Adrenal gland (tissue), 5 donors: ENCODE measurements around the gene PRTFDC1.

Experiments used
- POLR2A ChIP-seq, 2 donors: fragments of 450-650 bp; IDR thresholded peaks; one replicate each; pipeline ENCODE4 v1.6.1; 2017; ENCODE audit warnings: antibody characterized with exemption in 2 of 2, mild to moderate bottlenecking in 2 of 2, moderate library complexity in 1 of 2
- TF ChIP-seq, protein P1 (sequence below), 6 experiments: fragments of 450-650 bp in 4 of 6; fragments of 200-600 bp in 2 of 6; sonication (generic) in 1 of 6; IDR thresholded peaks; 1 replicate in 5 of 6; 2 replicates in 1 of 6; pipeline versions ENCODE4 v1.5.1 to v1.8.0; 2016 to 2021; ENCODE audit warnings: antibody characterized with exemption in 6 of 6, mild to moderate bottlenecking in 2 of 6, moderate library complexity in 1 of 6
- donor health status: DM: no; HTN: no; CAD: no.

GRCh38 chr10:24910574-24910973 is 41.8 kb downstream of the PRTFDC1 start:
- TF ChIP-seq, protein P1, sequence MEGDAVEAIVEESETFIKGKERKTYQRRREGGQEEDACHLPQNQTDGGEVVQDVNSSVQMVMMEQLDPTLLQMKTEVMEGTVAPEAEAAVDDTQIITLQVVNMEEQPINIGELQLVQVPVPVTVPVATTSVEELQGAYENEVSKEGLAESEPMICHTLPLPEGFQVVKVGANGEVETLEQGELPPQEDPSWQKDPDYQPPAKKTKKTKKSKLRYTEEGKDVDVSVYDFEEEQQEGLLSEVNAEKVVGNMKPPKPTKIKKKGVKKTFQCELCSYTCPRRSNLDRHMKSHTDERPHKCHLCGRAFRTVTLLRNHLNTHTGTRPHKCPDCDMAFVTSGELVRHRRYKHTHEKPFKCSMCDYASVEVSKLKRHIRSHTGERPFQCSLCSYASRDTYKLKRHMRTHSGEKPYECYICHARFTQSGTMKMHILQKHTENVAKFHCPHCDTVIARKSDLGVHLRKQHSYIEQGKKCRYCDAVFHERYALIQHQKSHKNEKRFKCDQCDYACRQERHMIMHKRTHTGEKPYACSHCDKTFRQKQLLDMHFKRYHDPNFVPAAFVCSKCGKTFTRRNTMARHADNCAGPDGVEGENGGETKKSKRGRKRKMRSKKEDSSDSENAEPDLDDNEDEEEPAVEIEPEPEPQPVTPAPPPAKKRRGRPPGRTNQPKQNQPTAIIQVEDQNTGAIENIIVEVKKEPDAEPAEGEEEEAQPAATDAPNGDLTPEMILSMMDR (IDR thresholded peaks at IDR 0.05): no peak
- no peak for TF ChIP-seq POLR2A (IDR thresholded peaks at IDR 0.05)
